ENCODE measurements around the gene PGM5.

Gene PGM5

DNA sequence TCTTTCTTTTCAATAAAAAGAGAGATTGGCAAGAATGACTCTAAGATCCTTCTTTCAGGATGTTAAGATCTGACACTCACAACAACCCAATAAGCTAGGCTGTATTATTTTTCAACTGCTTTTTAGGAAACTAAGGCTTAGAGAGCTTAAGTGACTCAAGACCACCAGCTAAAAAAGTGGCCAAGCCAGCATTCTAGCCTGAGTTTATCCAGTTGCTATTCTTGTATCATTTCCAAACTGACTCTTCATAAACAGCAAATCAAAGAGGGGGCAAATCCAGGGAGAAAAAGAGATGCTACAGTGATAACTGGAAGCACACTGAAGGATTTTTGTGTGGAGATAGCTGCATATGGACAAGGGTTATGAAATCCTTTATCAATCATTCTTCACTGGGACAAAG is 137.1 kb downstream of the PGM5 start:
- TF ChIP-seq, protein P1, sequence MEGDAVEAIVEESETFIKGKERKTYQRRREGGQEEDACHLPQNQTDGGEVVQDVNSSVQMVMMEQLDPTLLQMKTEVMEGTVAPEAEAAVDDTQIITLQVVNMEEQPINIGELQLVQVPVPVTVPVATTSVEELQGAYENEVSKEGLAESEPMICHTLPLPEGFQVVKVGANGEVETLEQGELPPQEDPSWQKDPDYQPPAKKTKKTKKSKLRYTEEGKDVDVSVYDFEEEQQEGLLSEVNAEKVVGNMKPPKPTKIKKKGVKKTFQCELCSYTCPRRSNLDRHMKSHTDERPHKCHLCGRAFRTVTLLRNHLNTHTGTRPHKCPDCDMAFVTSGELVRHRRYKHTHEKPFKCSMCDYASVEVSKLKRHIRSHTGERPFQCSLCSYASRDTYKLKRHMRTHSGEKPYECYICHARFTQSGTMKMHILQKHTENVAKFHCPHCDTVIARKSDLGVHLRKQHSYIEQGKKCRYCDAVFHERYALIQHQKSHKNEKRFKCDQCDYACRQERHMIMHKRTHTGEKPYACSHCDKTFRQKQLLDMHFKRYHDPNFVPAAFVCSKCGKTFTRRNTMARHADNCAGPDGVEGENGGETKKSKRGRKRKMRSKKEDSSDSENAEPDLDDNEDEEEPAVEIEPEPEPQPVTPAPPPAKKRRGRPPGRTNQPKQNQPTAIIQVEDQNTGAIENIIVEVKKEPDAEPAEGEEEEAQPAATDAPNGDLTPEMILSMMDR (IDR thresholded peaks at IDR 0.05; ENCODE audit: borderline replicate concordance, insufficient read depth, low read depth, low read length), result no peak
- H3K4me3 ChIP-seq (ENCODE audit: low read depth, low read length), result no peak overlapping the region

DNA sequence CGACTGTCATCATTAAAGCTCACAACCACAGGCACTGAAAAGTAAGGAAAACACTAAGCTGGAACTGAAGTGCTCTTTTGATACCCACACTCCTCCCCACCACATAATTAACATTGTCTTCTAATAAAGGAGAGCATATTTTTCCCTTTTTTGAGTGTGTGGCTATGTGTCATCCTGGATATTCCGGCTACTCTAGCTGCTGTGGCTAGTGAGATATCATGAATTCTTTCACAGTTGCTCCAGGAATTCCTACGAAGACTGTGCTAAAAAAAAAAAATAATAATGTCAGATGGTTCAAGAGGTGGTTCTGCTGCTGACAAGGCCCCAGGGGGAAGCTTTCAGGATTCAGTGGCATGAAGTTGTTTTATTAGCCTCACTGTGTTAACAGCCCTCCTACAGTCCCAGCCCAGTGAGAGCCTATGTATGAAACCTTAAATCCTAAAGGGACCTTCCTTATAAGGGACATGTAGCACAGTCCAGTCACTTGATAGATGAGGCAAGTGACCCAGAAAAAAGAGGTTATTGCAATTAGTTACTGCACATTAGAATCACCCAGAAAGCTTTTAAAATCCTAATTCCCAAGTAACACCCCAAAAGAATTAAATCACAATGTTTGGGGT is 137.7 kb downstream of the PGM5 start:
- no peak overlapping the region for H3K4me3 ChIP-seq (ENCODE audit: low read depth, low read length)
- TF ChIP-seq, protein P1 (IDR thresholded peaks at IDR 0.05; ENCODE audit: borderline replicate concordance, insufficient read depth, low read depth, low read length), result no peak

DNA sequence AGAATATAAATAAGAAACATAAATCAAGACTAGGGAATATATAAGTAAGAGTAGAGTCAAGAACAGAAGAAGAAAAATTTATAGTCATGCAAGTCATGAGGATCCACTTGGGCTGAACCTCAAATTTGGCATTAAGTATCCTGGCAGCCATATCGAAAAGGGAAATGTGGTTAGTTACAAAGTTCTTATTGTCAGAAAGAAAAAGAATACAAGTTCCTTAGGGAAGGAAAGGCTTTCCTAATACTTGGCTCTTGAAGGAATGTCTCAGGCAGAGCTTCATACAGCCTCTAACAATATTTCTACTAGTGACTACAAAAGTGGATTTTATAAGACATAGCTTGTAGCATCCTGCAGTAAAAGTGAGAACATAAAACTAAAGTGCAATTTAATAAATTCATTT is 138.8 kb downstream of the PGM5 start:
- TF ChIP-seq, protein P1 (IDR thresholded peaks at IDR 0.05; ENCODE audit: borderline replicate concordance, insufficient read depth, low read depth, low read length), result no peak
- no peak overlapping the region for H3K4me3 ChIP-seq (ENCODE audit: low read depth, low read length)

DNA sequence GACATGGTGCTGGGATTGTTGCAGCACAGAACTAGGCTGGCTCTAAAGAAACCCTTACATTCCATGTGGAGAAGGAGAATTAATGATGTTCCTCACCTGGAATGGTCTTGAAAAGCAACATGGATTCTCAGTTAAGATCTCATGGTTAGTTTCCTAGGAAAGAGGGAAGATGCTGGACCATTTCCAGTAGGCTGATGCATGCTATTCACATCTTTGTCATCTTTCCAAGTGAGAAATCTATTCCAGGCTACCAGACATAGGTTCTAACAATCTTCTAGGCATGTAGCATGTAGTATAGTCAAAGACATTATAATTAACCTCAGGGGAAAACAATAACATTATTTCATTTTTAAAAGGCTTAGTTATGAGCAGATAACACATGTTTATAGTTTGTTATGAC is 139.9 kb downstream of the PGM5 start:
- TF ChIP-seq, protein P1 (IDR thresholded peaks at IDR 0.05; ENCODE audit: borderline replicate concordance, insufficient read depth, low read depth, low read length), result no peak
- no peak overlapping the region for H3K4me3 ChIP-seq (ENCODE audit: low read depth, low read length)

DNA sequence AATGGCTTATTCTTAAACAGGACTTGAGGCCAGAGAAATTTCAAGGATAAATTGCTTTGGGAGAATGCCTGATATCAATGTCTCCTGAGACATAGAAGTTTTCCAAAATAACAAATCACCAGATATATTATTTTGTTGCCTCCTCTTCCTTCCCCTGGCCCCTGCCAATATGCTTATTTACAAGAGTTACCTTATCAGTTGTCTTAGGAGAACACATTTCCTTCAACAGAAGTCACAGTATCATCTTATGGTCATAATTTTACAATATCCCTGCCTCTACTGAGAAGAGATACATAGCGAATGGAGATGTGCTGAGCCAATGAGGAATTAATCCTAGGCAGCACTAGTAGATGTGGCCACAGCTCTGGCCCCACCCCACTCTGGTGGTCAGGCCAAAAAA is 141.2 kb downstream of the PGM5 start:
- H3K4me3 ChIP-seq (ENCODE audit: low read depth, low read length), result no peak overlapping the region
- TF ChIP-seq, protein P1 (IDR thresholded peaks at IDR 0.05; ENCODE audit: borderline replicate concordance, insufficient read depth, low read depth, low read length), result no peak

DNA sequence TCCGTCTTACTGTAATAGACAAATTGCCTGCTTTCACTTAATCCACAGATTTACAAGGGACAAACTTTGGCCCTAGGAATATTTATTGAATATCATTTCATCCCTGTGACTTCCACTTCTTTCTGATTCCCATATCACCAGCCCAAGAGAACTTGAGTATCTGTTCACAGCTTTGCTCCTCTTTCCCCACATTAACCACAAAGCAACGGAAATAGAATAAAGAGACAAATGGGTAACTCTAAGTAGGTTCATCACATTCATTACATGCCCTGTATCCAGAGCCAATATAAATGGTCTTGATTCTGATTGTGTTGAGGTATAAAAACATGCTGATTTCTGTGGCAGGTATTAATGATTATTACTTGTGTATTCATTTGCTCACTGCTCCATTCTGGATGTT is 142.4 kb downstream of the PGM5 start:
- H3K4me3 ChIP-seq (ENCODE audit: low read depth, low read length), result no peak overlapping the region
- TF ChIP-seq, protein P1 (IDR thresholded peaks at IDR 0.05; ENCODE audit: borderline replicate concordance, insufficient read depth, low read depth, low read length), result no peak

Measured in GM12875 (cell line).